Prostate gland (tissue), 2 donors: ENCODE data around the gene XAGE3. TPM values are rescaled to one million over a fixed set of nuclear protein-coding genes. Genes with fewer than 3 reads are reported as not detected.
"Not testable (repeated sequence)": the region's sequence is repeated elsewhere in the genome, so short reads cannot be mapped to it uniquely, and the experiment has no call there.

ENCODE experiments used
- DNase-seq: peaks from one replicate; pipeline ENCODE4 v3.0.0-alpha.2; 2019; ENCODE audit warnings: low spot score
- H3K27ac ChIP-seq, 2 donors: fragments of 200-600 bp; sonication (generic); 2 replicates each; pipeline ENCODE4 v1.5.1; 2017 to 2019
- H3K27me3 ChIP-seq: fragments of 200-600 bp; sonication (generic); replicated peaks from 2 replicates; pipeline ENCODE4 v1.5.1; 2019; ENCODE audit not compliant: insufficient read depth
- H3K36me3 ChIP-seq, 2 donors: fragments of 200-600 bp; sonication (generic); 1 replicate in 1 of 2; 2 replicates in 1 of 2; pipeline versions ENCODE4 v1.5.1 to v1.8.1; 2017 to 2019
- H3K4me1 ChIP-seq: fragments of 200-600 bp; sonication (generic); replicated peaks from 2 replicates; pipeline ENCODE4 v1.5.1; 2019
- H3K4me3 ChIP-seq, 2 donors: fragments of 200-600 bp; sonication (generic); 2 replicates each; pipeline ENCODE4 v1.5.1; 2017 to 2019
- H3K9me3 ChIP-seq: fragments of 200-600 bp; sonication (generic); 2 replicates; pipeline ENCODE4 v1.5.1; 2017
- CTCF ChIP-seq, 4 experiments: fragments of 200-600 bp in 2 of 4; fragments of 450-650 bp in 2 of 4; sonication (generic) in 2 of 4; IDR thresholded peaks; 1 replicate in 3 of 4; 2 replicates in 1 of 4; pipeline ENCODE4 v1.5.1; 2016 to 2019; ENCODE audit warnings: antibody characterized with exemption in 4 of 4, mild to moderate bottlenecking in 2 of 4, moderate library complexity in 2 of 4
- POLR2A ChIP-seq: fragments of 450-650 bp; IDR thresholded peaks from one replicate; pipeline ENCODE4 v1.6.1; 2016; ENCODE audit warnings: antibody characterized with exemption, mild to moderate bottlenecking
- POLR2AphosphoS5 ChIP-seq: sonication (generic); formaldehyde crosslinking; IDR thresholded peaks from one replicate; pipeline ENCODE4 v1.6.1; 2017; ENCODE audit warnings: antibody characterized with exemption
- WGBS: methylation state at CpG from one replicate; pipeline ENCODE4 v1.1.5; 2018; 5-methylcytosine and 5-hydroxymethylcytosine counted together
- intact Hi-C: fragments of 100-400 bp; cut with DNase I; formaldehyde crosslinking; loops from one replicate; pipeline ENCODE4 v1.14.2; 2022
- total RNA-seq, 2 donors: library from RNA; depleted of rRNA; stranded (reverse); fragments of >200 nt; gene quantifications; one replicate each; pipeline ENCODE4 v1.1.0, GENCODE V29; 2016

Gene XAGE3
- total RNA-seq, 2 donors from 2014 or later: not detected

GRCh38 chrX:52887459-52887858, 19.6 kb upstream of the XAGE3 start:
- H3K4me1 ChIP-seq, DNase-seq, H3K27ac ChIP-seq, intact Hi-C loops, H3K36me3 ChIP-seq, H3K27me3 ChIP-seq, H3K4me3 ChIP-seq, H3K9me3 ChIP-seq: not testable (repeated sequence)
- no CpG with 5 or more reads among the region's 10 CpGs for WGBS

DNA sequence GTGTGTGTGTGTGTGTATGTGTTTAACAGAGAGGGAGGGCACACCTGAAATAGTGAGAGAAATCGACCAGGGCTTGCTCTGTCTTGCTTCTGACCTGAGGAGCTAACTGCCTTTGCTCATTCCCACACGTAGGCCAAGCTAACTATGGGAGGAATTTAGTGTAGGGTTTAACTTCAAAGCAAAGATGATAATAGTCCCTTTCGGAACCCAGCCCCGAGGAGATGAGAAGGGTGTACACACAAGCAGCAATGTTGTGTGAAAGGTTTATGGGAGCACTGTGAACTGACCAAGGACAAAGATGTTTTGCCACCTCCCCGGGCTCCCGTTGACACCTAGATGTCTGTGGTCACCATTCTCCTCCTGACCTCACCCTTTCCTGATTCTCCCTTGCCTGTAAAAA, 8.5 kb upstream of the XAGE3 start:
- H3K27ac ChIP-seq, H3K9me3 ChIP-seq, H3K4me1 ChIP-seq, H3K27me3 ChIP-seq, intact Hi-C loops, DNase-seq, H3K36me3 ChIP-seq, H3K4me3 ChIP-seq: not testable (repeated sequence)
- 18% methylated on average over 6 of the region's 6 CpGs for WGBS

- H3K9me3 ChIP-seq, H3K27ac ChIP-seq, intact Hi-C loops, H3K27me3 ChIP-seq, H3K4me1 ChIP-seq, H3K4me3 ChIP-seq, H3K36me3 ChIP-seq, DNase-seq: not testable (repeated sequence)
- WGBS: 89% methylated on average over 6 of the region's 10 CpGs
These were observed 7.6 kb upstream of the XAGE3 start for GRCh38 chrX:52875436-52875835.

DNA sequence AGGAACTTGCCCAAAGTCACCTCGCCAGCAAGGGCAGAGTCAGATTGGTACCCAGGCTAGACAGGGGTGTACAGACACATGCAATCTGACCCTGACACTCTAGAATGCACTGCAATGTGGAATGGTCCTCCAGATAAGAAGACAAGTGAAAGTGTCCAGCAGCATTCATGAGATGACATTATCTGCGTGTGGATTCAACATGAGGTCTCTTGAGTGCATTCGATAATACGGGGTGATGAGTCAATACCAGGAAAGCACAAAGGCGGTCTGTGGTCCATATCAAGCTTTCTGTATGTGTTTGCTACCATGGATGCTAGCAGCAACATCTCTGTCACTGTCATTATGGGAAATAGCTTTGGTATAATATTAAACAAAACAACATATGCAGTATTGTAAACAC, 6.8 kb upstream of the XAGE3 start:
- DNase-seq: no peak
- no peaks in the 10 kb centered on the region for H3K9me3 ChIP-seq
- H3K27ac ChIP-seq: no peak overlapping the region
- H3K36me3 ChIP-seq: no peaks in the 10 kb centered on the region
- intact Hi-C loops: no loop called here
- H3K4me3 ChIP-seq: no peak overlapping the region
- WGBS: 78% methylated on average over 5 of the region's 5 CpGs
- no peaks in the 10 kb centered on the region for H3K4me1 ChIP-seq
- no peaks in the 10 kb centered on the region for H3K27me3 ChIP-seq
- TF ChIP-seq POLR2AphosphoS5 (no peak), POLR2A (no peak), CTCF (IDR thresholded peaks at IDR 0.05) (no peak)

GRCh38 chrX:52873825-52874224, 5.9 kb upstream of the XAGE3 start:
- H3K4me3 ChIP-seq, H3K36me3 ChIP-seq, H3K4me1 ChIP-seq, H3K9me3 ChIP-seq, DNase-seq, H3K27me3 ChIP-seq, H3K27ac ChIP-seq, intact Hi-C loops: not testable (repeated sequence)

GRCh38 chrX:52870046-52870445, 2.2 kb upstream of the XAGE3 start:
- intact Hi-C loops: no loop called here
- Histone ChIP-seq H3K27me3 (no peaks in the 10 kb centered on the region), H3K4me3 (no peak overlapping the region), H3K36me3 (no peaks in the 10 kb centered on the region), H3K9me3 (no peaks in the 10 kb centered on the region), H3K27ac (no peak overlapping the region), H3K4me1 (no peaks in the 10 kb centered on the region)
- TF ChIP-seq CTCF (IDR thresholded peaks at IDR 0.05): no peak
- TF ChIP-seq POLR2AphosphoS5: no peak
- no peak for TF ChIP-seq POLR2A
- WGBS: 69% methylated on average over 1 of the region's 1 CpG
- DNase-seq: no peak

- TF ChIP-seq POLR2A (no peak), POLR2AphosphoS5 (no peak), CTCF (IDR thresholded peaks at IDR 0.05) (no peak)
- Histone ChIP-seq H3K4me1 (no peaks in the 10 kb centered on the region), H3K27me3 (no peaks in the 10 kb centered on the region), H3K4me3 (no peak overlapping the region), H3K27ac (no peak overlapping the region), H3K36me3 (no peaks in the 10 kb centered on the region), H3K9me3 (no peaks in the 10 kb centered on the region)
- WGBS: 65% methylated on average over 6 of the region's 6 CpGs
- no peak for DNase-seq
- intact Hi-C loops: no loop called here
These were observed 2.4 kb downstream of the XAGE3 start for GRCh38 chrX:52865343-52865998.

DNA sequence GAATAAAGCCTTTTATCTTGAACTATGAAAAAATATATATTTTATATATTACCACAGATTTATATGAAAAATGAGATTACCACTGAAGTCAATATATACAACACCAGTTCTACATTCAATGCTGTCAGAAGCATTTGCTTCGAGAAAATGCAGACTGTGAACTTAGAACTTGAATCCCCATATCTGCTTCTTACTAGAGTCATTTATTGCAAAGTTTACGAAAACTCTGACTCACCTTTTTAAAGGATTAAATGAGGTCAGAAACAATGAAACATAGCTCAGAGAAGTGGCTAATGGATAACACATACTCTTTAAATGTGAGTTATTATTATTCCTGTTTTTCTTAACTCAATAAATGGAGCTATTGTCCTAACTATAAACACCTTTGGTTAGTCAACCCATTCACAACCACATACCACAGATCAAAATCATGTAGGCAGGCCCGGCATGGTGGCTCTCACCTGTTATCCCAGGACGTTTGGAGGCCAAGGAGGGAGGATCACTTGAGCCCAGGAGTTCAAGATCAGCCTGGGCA, 10.8 kb downstream of the XAGE3 start:
- H3K27ac ChIP-seq, intact Hi-C loops, H3K9me3 ChIP-seq, H3K27me3 ChIP-seq, H3K36me3 ChIP-seq, H3K4me1 ChIP-seq, H3K4me3 ChIP-seq, DNase-seq: not testable (repeated sequence)
- WGBS: 23% methylated on average over 4 of the region's 4 CpGs
